NCI-H524 treated with DMSO at 0.1 percent for 48 hours (cell line): ENCODE results near the gene HINT2.
A peak's percentile ranks its signal among the peaks of the same experiment; 100 is the strongest.

ENCODE experiments used
- DNase-seq: peaks from one replicate; lab custom pipeline; 2025; lab: John Stamatoyannopoulos, UW

Gene HINT2

DNA sequence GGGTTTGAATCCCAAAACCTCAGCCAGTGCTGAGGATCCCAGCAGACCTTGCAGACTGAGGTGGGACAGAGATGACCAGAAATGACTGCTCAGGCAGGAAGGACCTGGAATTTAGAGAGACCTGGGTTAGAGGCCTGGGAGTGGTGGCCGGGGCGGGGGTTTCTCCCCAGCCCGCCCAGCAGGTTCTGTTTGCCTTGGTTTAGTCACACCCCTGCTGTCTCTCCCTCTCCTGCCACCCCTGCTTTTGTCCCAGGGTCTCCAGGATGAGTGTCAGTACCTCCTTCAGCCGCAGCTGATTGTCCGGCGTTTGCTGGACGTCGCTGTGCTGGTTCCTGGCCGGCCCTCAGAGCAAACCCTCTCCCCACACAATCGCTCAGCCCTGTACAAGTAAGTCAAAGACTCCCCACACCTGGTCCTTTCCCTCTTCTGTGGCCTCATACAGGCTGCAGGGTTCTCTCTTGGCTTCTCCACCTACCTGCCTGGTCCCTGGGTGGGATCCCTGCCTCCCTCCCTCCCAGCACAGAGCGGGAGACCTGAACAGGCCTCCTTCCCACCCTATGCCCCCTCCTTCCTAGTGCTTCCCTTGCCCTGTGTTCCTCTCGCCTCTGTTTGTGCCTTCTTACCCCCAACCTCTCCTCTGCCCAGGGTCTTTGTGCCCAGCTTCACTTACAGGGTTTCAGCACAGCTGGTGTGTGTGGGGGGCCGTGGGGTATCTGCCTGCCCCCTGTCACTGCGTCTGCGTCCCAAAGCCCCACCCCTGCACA, 26.2 kb upstream of the HINT2 start:
- DNase-seq: no peak

GRCh38 chr9:35839926-35840325, 25.1 kb upstream of the HINT2 start:
- DNase-seq: no peak

DNA sequence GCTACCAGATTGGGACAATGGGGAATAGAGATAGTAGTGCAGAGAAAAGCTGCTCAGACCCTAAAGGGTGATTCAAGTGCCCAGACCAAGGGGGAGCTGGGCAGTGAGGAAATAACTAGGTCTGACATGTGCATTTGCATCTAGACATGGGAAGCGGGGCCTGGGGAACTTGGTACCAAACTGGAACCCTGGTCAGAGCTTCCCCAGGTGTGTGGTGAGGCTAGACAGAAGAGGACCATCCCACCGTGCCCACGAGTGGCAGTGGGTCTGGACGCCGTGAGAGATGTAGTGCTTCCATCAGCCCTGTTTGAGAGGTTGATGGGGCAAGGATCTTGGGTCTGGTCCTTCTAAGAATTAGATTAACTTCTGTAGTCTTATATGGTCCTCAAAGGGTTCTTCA, 21.8 kb upstream of the HINT2 start:
- DNase-seq: no peak

DNA sequence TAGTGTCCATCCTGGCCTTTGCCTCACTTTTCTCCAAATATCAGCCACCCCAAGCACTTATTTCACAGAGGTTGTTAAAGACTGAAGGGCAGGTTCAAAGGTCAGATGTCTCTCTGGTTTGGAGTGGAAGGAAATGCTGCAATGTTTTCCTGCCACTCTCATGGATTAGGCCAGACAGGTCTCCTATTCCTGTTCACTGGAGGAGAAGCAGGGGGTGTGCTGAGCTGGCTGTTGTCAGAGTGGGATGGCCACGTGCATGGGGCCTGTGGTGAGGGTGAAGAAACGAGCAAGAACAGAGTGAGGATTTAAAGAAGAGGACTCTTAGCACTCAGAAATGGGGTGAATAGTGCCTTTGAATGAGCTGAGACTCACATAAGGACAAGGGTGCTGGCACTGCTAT, 20.9 kb upstream of the HINT2 start:
- DNase-seq: no peak

- no peak for DNase-seq
Observed at GRCh38 chr9:35835216-35835632, 20.4 kb upstream of the HINT2 start.

- DNase-seq: no peak
Observed at GRCh38 chr9:35834260-35835215, 19.7 kb upstream of the HINT2 start.

- no peak for DNase-seq
Observed at GRCh38 chr9:35832814-35833213, 18.0 kb upstream of the HINT2 start.

DNA sequence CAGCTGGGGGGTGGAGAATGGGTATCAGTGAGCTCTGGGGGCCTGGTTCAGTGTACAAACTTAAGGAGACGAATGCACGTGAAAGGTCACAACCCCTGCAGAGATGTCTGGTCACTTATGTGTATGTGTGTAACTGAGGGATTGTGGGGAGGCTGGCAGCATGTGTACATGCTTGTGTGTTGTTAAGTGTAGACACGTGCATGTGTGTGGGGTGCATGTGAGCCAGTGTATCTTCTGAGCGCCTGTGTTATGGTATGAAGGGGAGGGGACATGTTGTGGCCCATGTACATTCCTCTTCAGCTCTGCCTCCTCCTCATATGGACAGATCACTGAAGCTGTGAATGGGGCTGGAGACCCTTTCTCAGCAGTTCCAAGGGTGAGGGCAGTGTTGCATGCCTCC, 16.2 kb upstream of the HINT2 start:
- DNase-seq: no peak

- no peak for DNase-seq
Observed at GRCh38 chr9:35829764-35830096, 14.9 kb upstream of the HINT2 start.

GRCh38 chr9:35829084-35829763, 14.4 kb upstream of the HINT2 start, which contains the start of gene TMEM8B:
Gene TMEM8B (plus strand): TSS chr9:35829228. CDS start chr9:35829448, 220 bp downstream.
- peak; percentile 23 for DNase-seq

GRCh38 chr9:35828716-35829083, 13.9 kb upstream of the HINT2 start, which contains the start of gene FAM221B:
Gene FAM221B (minus strand): TSS chr9:35828732. CDS start chr9:35826161, 2,571 bp downstream.
- DNase-seq: no peak

DNA sequence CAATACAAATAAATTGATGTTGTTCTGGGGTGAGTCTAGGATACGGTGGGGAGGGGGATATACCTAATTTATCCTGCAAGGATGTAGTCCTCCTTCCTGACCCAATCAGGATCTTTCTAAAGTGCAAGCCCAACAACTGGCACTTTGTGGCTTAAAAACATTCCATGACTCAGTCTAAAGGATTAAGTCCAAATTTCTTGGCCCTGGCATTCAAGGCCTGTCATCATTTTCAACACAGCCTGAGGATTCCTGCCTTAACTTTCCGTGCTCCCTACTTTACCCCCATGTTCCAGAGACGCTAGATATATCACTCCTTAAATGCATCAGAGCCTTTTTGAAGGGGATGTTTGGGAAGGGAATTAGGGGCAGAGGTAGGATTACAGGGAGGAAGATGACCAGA, 12.6 kb upstream of the HINT2 start:
- no peak for DNase-seq

GRCh38 chr9:35826071-35826701, 11.3 kb upstream of the HINT2 start:
- peak; percentile 19 for DNase-seq

GRCh38 chr9:35822926-35823325, 8.1 kb upstream of the HINT2 start:
- no peak for DNase-seq

DNA sequence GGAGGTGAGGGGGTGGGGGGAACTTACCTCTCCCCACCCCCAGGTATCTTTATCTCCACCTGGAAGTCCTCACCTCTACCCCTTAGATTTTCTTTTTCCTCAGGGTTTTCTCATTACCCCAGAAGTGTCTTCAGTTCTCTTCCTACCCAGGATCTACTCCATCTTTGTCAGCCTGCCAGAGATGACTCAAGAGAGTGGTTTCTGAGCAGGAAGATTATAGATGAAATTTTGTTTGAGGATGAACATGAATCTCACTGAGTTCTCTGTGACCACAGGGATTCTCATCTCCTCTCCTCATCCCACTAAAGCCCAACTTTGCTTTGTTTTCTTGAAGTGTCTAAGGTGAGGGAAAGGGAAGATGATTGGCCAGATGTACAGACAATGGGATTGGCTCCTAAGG, 5.2 kb upstream of the HINT2 start:
- no peak for DNase-seq

- no peak for DNase-seq
Observed at GRCh38 chr9:35818341-35818740, 3.5 kb upstream of the HINT2 start.

GRCh38 chr9:35816708-35817107, 1.9 kb upstream of the HINT2 start:
- DNase-seq: peak; percentile 75

DNA sequence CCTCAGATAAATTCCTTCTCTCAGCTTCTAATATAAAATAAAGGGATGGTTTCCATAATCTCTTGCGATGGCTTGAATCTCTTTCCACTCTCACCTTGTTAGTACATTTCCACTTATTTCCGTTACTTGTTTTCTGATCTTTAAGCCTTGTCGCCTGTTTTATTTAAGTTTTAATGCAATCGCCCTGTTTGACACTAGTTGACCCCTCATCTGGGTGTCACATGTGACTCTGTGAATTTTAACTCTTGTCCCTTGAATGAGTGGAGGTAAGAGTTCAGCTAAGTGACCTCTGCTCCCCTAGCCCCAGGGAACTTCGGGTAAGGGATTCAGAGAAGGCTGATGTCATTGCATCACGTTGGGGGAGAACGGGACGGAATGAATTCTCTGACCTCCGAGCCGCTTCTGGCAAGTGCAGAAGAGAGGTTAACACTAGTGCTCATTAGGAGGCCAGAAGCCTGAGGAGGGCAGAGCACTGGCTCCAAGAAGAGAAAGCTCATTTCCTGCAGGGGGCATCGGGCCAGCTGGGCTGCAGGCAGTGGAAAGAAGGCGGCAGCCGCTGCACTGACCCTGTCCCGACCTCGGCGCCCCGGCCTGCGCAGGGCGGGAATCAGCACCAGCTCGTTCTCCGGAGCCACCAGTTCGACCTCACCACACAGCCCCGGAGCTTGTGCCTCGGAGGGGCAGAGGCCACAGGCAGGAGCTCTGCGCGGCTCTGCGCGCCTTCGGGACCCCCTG, 569 bp downstream of the HINT2 start:
- no peak for DNase-seq

- no peak for DNase-seq
Observed at GRCh38 chr9:35813434-35814105, 1.3 kb downstream of the HINT2 start.

DNA sequence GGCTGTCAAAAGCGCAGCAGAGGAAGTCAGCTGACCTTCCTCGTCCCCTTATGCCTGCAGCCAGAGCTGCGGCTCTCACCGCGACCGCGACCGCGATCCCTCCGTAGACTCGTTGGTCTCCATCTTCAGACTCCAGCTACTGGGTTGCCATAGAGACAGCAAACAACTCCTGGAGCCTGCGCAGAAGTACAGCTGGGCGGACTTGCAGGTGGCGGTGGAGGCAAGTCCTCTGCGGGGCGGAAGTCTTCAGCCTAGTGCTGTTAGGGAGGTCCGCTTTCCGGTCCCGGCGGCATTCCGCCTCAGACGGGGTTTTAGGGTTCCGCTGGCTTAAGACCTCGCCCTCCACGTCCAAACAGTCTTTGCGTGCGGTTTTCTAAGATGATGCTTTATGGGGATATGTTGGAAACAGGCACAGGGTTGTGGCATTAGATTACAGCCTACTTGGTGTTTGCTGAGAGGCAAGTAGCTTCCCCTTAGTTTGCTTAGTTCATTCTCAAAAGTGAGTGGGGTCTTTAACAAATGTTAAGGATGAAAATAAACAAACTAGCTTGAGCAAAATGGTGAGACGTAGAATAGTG, 2.7 kb downstream of the HINT2 start, which contains the start of gene SPAG8:
TSS of gene SPAG8 (minus strand) at position 238 of the 578 bp plus-strand sequence. CDS start at position 123, 115 bp downstream.
- DNase-seq: peak; percentile 81
